ENCODE data around the gene TPPP3.

Gene TPPP3

GRCh38 chr16:67433131-67433719 lies 39.9 kb upstream of the TPPP3 start:
- no peaks in the 10 kb centered on the region for H3K9me3 ChIP-seq (ENCODE audit: low read length)
- peaks cover 8% of the 10 kb centered on the region; the same call in 1 of the 2 replicates for H3K27me3 ChIP-seq (ENCODE audit: insufficient read depth, low read length)
- no peak overlapping the region for H3K4me3 ChIP-seq (ENCODE audit: low read depth, low read length, poor library complexity, severe bottlenecking)
- no peak overlapping the region for H3K4me2 ChIP-seq (ENCODE audit: low read length)
- no peak for TF ChIP-seq EZH2 (IDR thresholded peaks at IDR 0.05; ENCODE audit: borderline replicate concordance, low read length)
- TF ChIP-seq CTCF (IDR thresholded peaks at IDR 0.05; ENCODE audit: low read length): no peak
- no peaks in the 10 kb centered on the region for H3F3A ChIP-seq (ENCODE audit: insufficient read depth, low read length)
- H3K9me2 ChIP-seq (ENCODE audit: low read depth, low read length): no peaks in the 10 kb centered on the region
- no peak overlapping the region for H3K9ac ChIP-seq (ENCODE audit: low read length)
- no peaks in the 10 kb centered on the region for H3K79me2 ChIP-seq (ENCODE audit: insufficient read depth, low read length)
- peaks cover 21% of the 10 kb centered on the region; the same call in 1 of the 2 replicates for H3K36me3 ChIP-seq (ENCODE audit: insufficient read depth, low read length)
- H3K4me1 ChIP-seq (ENCODE audit: insufficient read depth, low read length, severe bottlenecking): peaks cover 5% of the 10 kb centered on the region
- no peak overlapping the region for H2AFZ ChIP-seq (ENCODE audit: low read length)
- H3K27ac ChIP-seq (ENCODE audit: low read depth, low read length, poor library complexity, severe bottlenecking): no peak overlapping the region
- no peaks in the 10 kb centered on the region for H4K20me1 ChIP-seq (ENCODE audit: insufficient read depth, low read length)

- peaks cover 5% of the 10 kb centered on the region for H3K4me1 ChIP-seq (ENCODE audit: insufficient read depth, low read length, severe bottlenecking)
- H3K4me2 ChIP-seq (ENCODE audit: low read length): no peak overlapping the region
- H3K27ac ChIP-seq (ENCODE audit: low read depth, low read length, poor library complexity, severe bottlenecking): no peak overlapping the region
- no peaks in the 10 kb centered on the region for H3K9me2 ChIP-seq (ENCODE audit: low read depth, low read length)
- peaks cover 8% of the 10 kb centered on the region; the same call in 1 of the 2 replicates for H3K27me3 ChIP-seq (ENCODE audit: insufficient read depth, low read length)
- no peak for TF ChIP-seq CTCF (IDR thresholded peaks at IDR 0.05; ENCODE audit: low read length)
- no peak for TF ChIP-seq EZH2 (IDR thresholded peaks at IDR 0.05; ENCODE audit: borderline replicate concordance, low read length)
- peaks cover 14% of the 10 kb centered on the region; the same call in 1 of the 2 replicates for H3K36me3 ChIP-seq (ENCODE audit: insufficient read depth, low read length)
- H3K79me2 ChIP-seq (ENCODE audit: insufficient read depth, low read length): no peaks in the 10 kb centered on the region
- no peaks in the 10 kb centered on the region for H4K20me1 ChIP-seq (ENCODE audit: insufficient read depth, low read length)
- no peak overlapping the region for H3K9ac ChIP-seq (ENCODE audit: low read length)
- H3K9me3 ChIP-seq (ENCODE audit: low read length): no peaks in the 10 kb centered on the region
- H2AFZ ChIP-seq (ENCODE audit: low read length): no peak overlapping the region
- H3F3A ChIP-seq (ENCODE audit: insufficient read depth, low read length): no peaks in the 10 kb centered on the region
- H3K4me3 ChIP-seq (ENCODE audit: low read depth, low read length, poor library complexity, severe bottlenecking): no peak overlapping the region
Observed at GRCh38 chr16:67432506-67432890, 39.2 kb upstream of the TPPP3 start.

GRCh38 chr16:67431775-67432505 lies 38.6 kb upstream of the TPPP3 start:
- no peaks in the 10 kb centered on the region for H4K20me1 ChIP-seq (ENCODE audit: insufficient read depth, low read length)
- no peak for TF ChIP-seq EZH2 (IDR thresholded peaks at IDR 0.05; ENCODE audit: borderline replicate concordance, low read length)
- TF ChIP-seq CTCF (IDR thresholded peaks at IDR 0.05; ENCODE audit: low read length): no peak
- H3K4me2 ChIP-seq (ENCODE audit: low read length): no peak overlapping the region
- H3K36me3 ChIP-seq (ENCODE audit: insufficient read depth, low read length): peaks cover 8% of the 10 kb centered on the region; the same call in 1 of the 2 replicates
- H3K27ac ChIP-seq (ENCODE audit: low read depth, low read length, poor library complexity, severe bottlenecking): no peak overlapping the region
- no peaks in the 10 kb centered on the region for H3K9me2 ChIP-seq (ENCODE audit: low read depth, low read length)
- no peaks in the 10 kb centered on the region for H3K9me3 ChIP-seq (ENCODE audit: low read length)
- no peaks in the 10 kb centered on the region for H3K79me2 ChIP-seq (ENCODE audit: insufficient read depth, low read length)
- H3K4me3 ChIP-seq (ENCODE audit: low read depth, low read length, poor library complexity, severe bottlenecking): no peak overlapping the region
- H2AFZ ChIP-seq (ENCODE audit: low read length): no peak overlapping the region
- H3K4me1 ChIP-seq (ENCODE audit: insufficient read depth, low read length, severe bottlenecking): peaks cover 5% of the 10 kb centered on the region
- H3F3A ChIP-seq (ENCODE audit: insufficient read depth, low read length): no peaks in the 10 kb centered on the region
- no peak overlapping the region for H3K9ac ChIP-seq (ENCODE audit: low read length)
- peaks cover 8% of the 10 kb centered on the region; the same call in 1 of the 2 replicates for H3K27me3 ChIP-seq (ENCODE audit: insufficient read depth, low read length)
